GM12878 (cell line): ENCODE data around the gene MAPRE2. TPM values are rescaled to one million over a fixed set of nuclear protein-coding genes. Genes with fewer than 3 reads are reported as not detected.

Experiments
- ATAC-seq: fragments of 200-7000 bp; cut with Tn5 transposase; 3 replicates; pipeline ENCODE4 v1.9.1; 2020; ENCODE audit warnings: mild to moderate bottlenecking, moderate library complexity
- BruUV-seq: library from RNA; stranded (reverse); fragments of 400-500 nt; replicated peaks from 2 replicates; lab custom pipeline; 2021; lab: Mats Ljungman, UMichigan
- CTCF ChIA-PET: fragments of 300-600 bp; sonication (Branson Sonifier 250); formaldehyde crosslinking; extraction: SDS; loops from one replicate; lab custom pipeline; 2021; ENCODE audit warnings: inconsistent platforms; lab: Yijun Ruan, JAX
- POLR2A ChIA-PET: fragments of 350-600 bp; formaldehyde crosslinking; extraction: SDS; loops from one replicate; lab custom pipeline; 2021; ENCODE audit warnings: inconsistent platforms; lab: Charles Lee
- RAD21 ChIA-PET: fragments of 300-600 bp; sonication (Branson Sonifier 250); formaldehyde crosslinking; loops from one replicate; lab custom pipeline; 2023; ENCODE audit warnings: antibody characterized with exemption; ENCODE audit not compliant: unreplicated experiment; lab: Charles Lee
- SMC1A ChIA-PET: fragments of 300-600 bp; sonication (Branson Sonifier 250); formaldehyde crosslinking; loops from one replicate; lab custom pipeline; 2023; ENCODE audit not compliant: unreplicated experiment, uncharacterized antibody; lab: Charles Lee
- DNase-seq: peaks from one replicate; pipeline ENCODE4 v3.0.0-alpha.2; 2011; ENCODE audit warnings: low read depth, low spot score
- FAIRE-seq: peaks from 3 replicates; lab custom pipeline; 2011; peaks lifted over from hg19 to GRCh38; lab: Jason Lieb, UNC
- H2AFZ ChIP-seq: 2 replicates; pipeline ENCODE4 v1.6.0; 2011; ENCODE audit warnings: low read depth, low read length, control low read depth; ENCODE audit not compliant: control insufficient read depth
- H3K27ac ChIP-seq: 2 replicates; pipeline ENCODE4 v1.5.1; 2011; ENCODE audit warnings: control low read depth; ENCODE audit not compliant: control insufficient read depth, insufficient read depth
- H3K27me3 ChIP-seq, 2 experiments: replicated peaks in 1 of 2; 2 replicates each; pipeline versions ENCODE4 v1.6.0 to v1.6.1; 2011; ENCODE audit warnings: low read length in 1 of 2; ENCODE audit not compliant: control insufficient read depth in 2 of 2, insufficient read depth in 2 of 2
- H3K36me3 ChIP-seq, 2 experiments: 2 replicates each; pipeline ENCODE4 v1.5.1; 2011; ENCODE audit warnings: low read length in 1 of 2; ENCODE audit not compliant: control insufficient read depth in 2 of 2, insufficient read depth in 2 of 2
- H3K4me1 ChIP-seq: 2 replicates; pipeline ENCODE4 v1.6.1; 2011; ENCODE audit warnings: mild to moderate bottlenecking, low read length, moderate library complexity, mixed read lengths; ENCODE audit not compliant: control insufficient read depth, insufficient read depth
- H3K4me2 ChIP-seq: 2 replicates; pipeline ENCODE4 v1.6.0; 2011; ENCODE audit warnings: control low read depth; ENCODE audit not compliant: control insufficient read depth, insufficient read depth
- H3K4me3 ChIP-seq: fragments of 200-600 bp; sonication (generic); 2 replicates; pipeline ENCODE4 v1.5.1; 2016
- H3K79me2 ChIP-seq: 2 replicates; pipeline ENCODE4 v1.6.0; 2011; ENCODE audit warnings: low read length; ENCODE audit not compliant: control insufficient read depth, insufficient read depth
- H3K9ac ChIP-seq: 2 replicates; pipeline ENCODE4 v1.8.0; 2011; ENCODE audit warnings: low read length, control low read depth, mixed read lengths; ENCODE audit not compliant: control insufficient read depth, insufficient read depth
- H3K9me3 ChIP-seq: replicated peaks from 3 replicates; pipeline ENCODE4 v1.5.1; 2011; ENCODE audit warnings: mild to moderate bottlenecking, low read length; ENCODE audit not compliant: control insufficient read depth, insufficient read depth
- H4K20me1 ChIP-seq: 2 replicates; pipeline ENCODE4 v1.6.0; 2011; ENCODE audit not compliant: control insufficient read depth, insufficient read depth
- CREM ChIP-seq: IDR thresholded peaks from 2 replicates; pipeline ENCODE4 v1.6.1; 2014; ENCODE audit warnings: antibody characterized with exemption, low read depth
- TCF12 ChIP-seq: IDR thresholded peaks from 2 replicates; pipeline ENCODE4 v1.6.1; 2011; ENCODE audit warnings: low read depth, mild to moderate bottlenecking, low read length
- ZBTB11 ChIP-seq: fragments of 450-650 bp; formaldehyde crosslinking; IDR thresholded peaks from 2 replicates; pipeline ENCODE4 v1.5.0; 2022; ENCODE audit warnings: mild to moderate bottlenecking, missing genetic modification characterization
- WGBS: methylation state at CpG from one replicate; pipeline ENCODE4 v1.1.6; 2016; ENCODE audit warnings: low lambda C conversion rate; ENCODE audit not compliant: insufficient replicate concordance, insufficient coverage; ENCODE audit errors: missing lambda C conversion rate; 5-methylcytosine and 5-hydroxymethylcytosine counted together
- in situ Hi-C: fragments of 300-500 bp; cut with MboI; formaldehyde crosslinking; loops from 9 replicates; pipeline ENCODE4 v1.14.3; 2018; ENCODE audit warnings: mixed read lengths
- intact Hi-C: fragments of 100-400 bp; cut with micrococcal nuclease; formaldehyde crosslinking; loops from one replicate; pipeline ENCODE4 v1.14.2; 2022; ENCODE audit not compliant: unreplicated experiment
- polyA plus RNA-seq, 11 experiments: library from polyadenylated mRNA; depleted of rRNA in 4 of 11; unstranded in 6 of 11; stranded (reverse) in 5 of 11; fragments of >200 nt; fragmentation: Nextera tagmentation in 4 of 11; fragmentation: Illumina TruSeq in 1 of 11; extraction: Ambion mirVana in 4 of 11; extraction: Trizol in 1 of 11; gene quantifications; 1 replicate in 1 of 11; 2 replicates in 10 of 11; pipeline versions ENCODE4 v1.2.1 to v1.2.3, GENCODE V29; 2011 to 2016; ENCODE audit warnings: inconsistent platforms in 2 of 11, missing spikeins in 2 of 11, low read depth in 1 of 11
- total RNA-seq, 4 experiments: library from RNA; depleted of rRNA in 3 of 4; stranded (reverse); fragments of >200 nt in 3 of 4; fragmentation: Illumina TruSeq in 1 of 4; extraction: Trizol in 1 of 4; gene quantifications; 2 replicates each; pipeline versions ENCODE4 v1.2.1 to v1.2.3, GENCODE V29; 2013 to 2021

MAPRE2 gene
- total and polyA plus RNA-seq, 10 of the 15 experiments (the other 5 are each of a cell fraction or from before 2014, with no cell fraction given) = 11.0 to 50.6 (median 24.0) TPM

GRCh38 chr18:35075132-35075531, 33.9 kb downstream of the MAPRE2 start:
- Histone ChIP-seq H3K36me3 (peaks cover 0 to 2% of the 10 kb centered on the region in 2 experiments; a peak in 2 of 4 replicates), H3K79me2 (no peaks in the 10 kb centered on the region), H3K4me3 (no peak overlapping the region), H3K9ac (no peak overlapping the region), H3K4me1 (peaks cover 15% of the 10 kb centered on the region), H3K4me2 (no peak overlapping the region), H3K27me3 (no peaks in the 10 kb centered on the region), H4K20me1 (no peaks in the 10 kb centered on the region), H2AFZ (no peak overlapping the region), H3K27ac (no peak overlapping the region), H3K9me3 (no peaks in the 10 kb centered on the region)
- no peak for TF ChIP-seq TCF12
- TF ChIP-seq CREM = no peak
- TF ChIP-seq ZBTB11 (CRISPR knock-in tag) = no peak
- ChIA-PET SMC1A (interaction anchor here (0.8 to 3.2 kb wide), 4 partner anchors 8 to 46 kb away, joined by 3 to 19 read pairs (median 9); no protein-coding TSS in a partner anchor), CTCF (interaction anchor here (1.3 to 4.1 kb wide), 5 partner anchors 8 to 66 kb away, joined by 3 to 58 read pairs (median 4); no protein-coding TSS in a partner anchor), RAD21 (interaction anchor here (4.4 to 4.8 kb wide), 2 partner anchors 28 to 47 kb away, joined by 15 to 48 read pairs; no protein-coding TSS in a partner anchor), POLR2A (no interaction called here)
- in situ Hi-C loops (no loop called here), intact Hi-C loops (no loop called here)
- BruUV-seq = no TSS peak
- DNase-seq (no peak), FAIRE-seq (no peak), ATAC-seq (no peak)
- WGBS = 82% methylated on average over 6 of the region's 6 CpGs
